ENCODE results near the gene ARPP19. TPM values are rescaled to one million over a fixed set of nuclear protein-coding genes. Genes with fewer than 3 reads are reported as not detected.
"Not testable (repeated sequence)": the region's sequence is repeated elsewhere in the genome, so short reads cannot be mapped to it uniquely, and the experiment has no call there.

ARPP19 gene
- total RNA-seq, 1 experiment from 2014 or later, result 163 TPM

- no peaks in the 10 kb centered on the region for H3K27me3 ChIP-seq (ENCODE audit: insufficient read depth, low read length)
- no peaks in the 10 kb centered on the region; a peak in 1 of 4 replicates for H3K36me3 ChIP-seq (ENCODE audit: control insufficient read depth in 1 of 2, insufficient read depth in 2 of 2, low read length in 2 of 2)
- H3K79me2 ChIP-seq (ENCODE audit: insufficient read depth, low read length), result peaks cover 70% of the 10 kb centered on the region
- H3K9ac ChIP-seq (ENCODE audit: low read length), result peak overlapping the region; percentile 99
- ChIA-PET CTCF (no interaction called here), RAD21 (ENCODE audit: low non-redundant PET in 1 of 2, low total read pairs in 2 of 2, uncharacterized antibody in 2 of 2, unreplicated experiment in 2 of 2) (no interaction called here), POLR2A (no interaction called here)
- ATAC-seq (no peak), DNase-seq (ENCODE audit: low read depth, low spot score) (no peak)
- no peaks in the 10 kb centered on the region for H3K9me2 ChIP-seq (ENCODE audit: insufficient read depth)
- peak overlapping the region; percentile 97 for H3K4me2 ChIP-seq (ENCODE audit: low read length)
- peaks cover 42% of the 10 kb centered on the region for H4K20me1 ChIP-seq (ENCODE audit: insufficient read depth)
- no peak overlapping the region for H2AFZ ChIP-seq (ENCODE audit: low read depth, low read length, poor library complexity, severe bottlenecking)
- intact Hi-C loops (cut with micrococcal nuclease), result loop anchor here (5.0 to 10.0 kb wide), 3 partner anchors 110 to 312 kb away; partner anchors contain the start of gene ATOSA
- no TSS peak for BruUV-seq (replicated peaks)
- H3K9me3 ChIP-seq (ENCODE audit: control insufficient read depth in 1 of 2, insufficient read depth in 1 of 2, low read depth in 1 of 2, low read length in 2 of 2), result no peaks in the 10 kb centered on the region
- H3K4me3 ChIP-seq (replicated peaks in 1 of 2; ENCODE audit: low read depth in 1 of 2, low read length in 2 of 2), result peak overlapping the region; percentile 91 to 98
- peaks cover 8 to 16% of the 10 kb centered on the region in 2 experiments for H3K4me1 ChIP-seq (ENCODE audit: control insufficient read depth in 1 of 2, insufficient read depth in 2 of 2, low read length in 2 of 2)
- TF ChIP-seq, protein P1, sequence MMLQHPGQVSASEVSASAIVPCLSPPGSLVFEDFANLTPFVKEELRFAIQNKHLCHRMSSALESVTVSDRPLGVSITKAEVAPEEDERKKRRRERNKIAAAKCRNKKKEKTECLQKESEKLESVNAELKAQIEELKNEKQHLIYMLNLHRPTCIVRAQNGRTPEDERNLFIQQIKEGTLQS (IDR thresholded peaks at IDR 0.05), result no peak
- TF ChIP-seq TCF7L2 (IDR thresholded peaks at IDR 0.05; ENCODE audit: borderline replicate concordance, extremely low read depth, insufficient read depth, insufficient read length), result no peak
- no peak for TF ChIP-seq ZNF274 (IDR thresholded peaks at IDR 0.05; ENCODE audit: low read depth, low read length)
- no peak for TF ChIP-seq CBX3 (IDR thresholded peaks at IDR 0.05; ENCODE audit: low read depth)
- no peak for TF ChIP-seq RAD21 (IDR thresholded peaks at IDR 0.05; ENCODE audit: low read depth)
- TF ChIP-seq SRF (IDR thresholded peaks at IDR 0.05; ENCODE audit: low read depth), result no peak
- no peak for TF ChIP-seq MAX (IDR thresholded peaks at IDR 0.05)
- TF ChIP-seq YY1 (IDR thresholded peaks at IDR 0.05; ENCODE audit: extremely low read depth, insufficient replicate concordance, low read depth, low read length), result no peak
- TF ChIP-seq EGR1 (IDR thresholded peaks at IDR 0.05; ENCODE audit: low read depth), result no peak
- TF ChIP-seq EZH2phosphoT487 (IDR thresholded peaks at IDR 0.05; ENCODE audit: borderline replicate concordance), result no peak
- TF ChIP-seq, protein P2, sequence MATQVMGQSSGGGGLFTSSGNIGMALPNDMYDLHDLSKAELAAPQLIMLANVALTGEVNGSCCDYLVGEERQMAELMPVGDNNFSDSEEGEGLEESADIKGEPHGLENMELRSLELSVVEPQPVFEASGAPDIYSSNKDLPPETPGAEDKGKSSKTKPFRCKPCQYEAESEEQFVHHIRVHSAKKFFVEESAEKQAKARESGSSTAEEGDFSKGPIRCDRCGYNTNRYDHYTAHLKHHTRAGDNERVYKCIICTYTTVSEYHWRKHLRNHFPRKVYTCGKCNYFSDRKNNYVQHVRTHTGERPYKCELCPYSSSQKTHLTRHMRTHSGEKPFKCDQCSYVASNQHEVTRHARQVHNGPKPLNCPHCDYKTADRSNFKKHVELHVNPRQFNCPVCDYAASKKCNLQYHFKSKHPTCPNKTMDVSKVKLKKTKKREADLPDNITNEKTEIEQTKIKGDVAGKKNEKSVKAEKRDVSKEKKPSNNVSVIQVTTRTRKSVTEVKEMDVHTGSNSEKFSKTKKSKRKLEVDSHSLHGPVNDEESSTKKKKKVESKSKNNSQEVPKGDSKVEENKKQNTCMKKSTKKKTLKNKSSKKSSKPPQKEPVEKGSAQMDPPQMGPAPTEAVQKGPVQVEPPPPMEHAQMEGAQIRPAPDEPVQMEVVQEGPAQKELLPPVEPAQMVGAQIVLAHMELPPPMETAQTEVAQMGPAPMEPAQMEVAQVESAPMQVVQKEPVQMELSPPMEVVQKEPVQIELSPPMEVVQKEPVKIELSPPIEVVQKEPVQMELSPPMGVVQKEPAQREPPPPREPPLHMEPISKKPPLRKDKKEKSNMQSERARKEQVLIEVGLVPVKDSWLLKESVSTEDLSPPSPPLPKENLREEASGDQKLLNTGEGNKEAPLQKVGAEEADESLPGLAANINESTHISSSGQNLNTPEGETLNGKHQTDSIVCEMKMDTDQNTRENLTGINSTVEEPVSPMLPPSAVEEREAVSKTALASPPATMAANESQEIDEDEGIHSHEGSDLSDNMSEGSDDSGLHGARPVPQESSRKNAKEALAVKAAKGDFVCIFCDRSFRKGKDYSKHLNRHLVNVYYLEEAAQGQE (IDR thresholded peaks at IDR 0.05; ENCODE audit: low read depth), result no peak
- H3K27ac ChIP-seq (ENCODE audit: low read depth, low read length), result no peak overlapping the region
Observed at GRCh38 chr15:52566889-52567288, 1.9 kb downstream of the ARPP19 start.

- H3K4me3 ChIP-seq (replicated peaks in 1 of 2; ENCODE audit: low read depth in 1 of 2, low read length in 2 of 2); CTCF ChIA-PET; POLR2A ChIA-PET; BruUV-seq (replicated peaks); H3K4me2 ChIP-seq (ENCODE audit: low read length); ATAC-seq; H3K9ac ChIP-seq (ENCODE audit: low read length); DNase-seq (ENCODE audit: low read depth, low spot score); H3K27me3 ChIP-seq (ENCODE audit: insufficient read depth, low read length); RAD21 ChIA-PET (ENCODE audit: low non-redundant PET in 1 of 2, low total read pairs in 2 of 2, uncharacterized antibody in 2 of 2, unreplicated experiment in 2 of 2); H3K27ac ChIP-seq (ENCODE audit: low read depth, low read length); H3K9me2 ChIP-seq (ENCODE audit: insufficient read depth); H2AFZ ChIP-seq (ENCODE audit: low read depth, low read length, poor library complexity, severe bottlenecking); H3K36me3 ChIP-seq (ENCODE audit: control insufficient read depth in 1 of 2, insufficient read depth in 2 of 2, low read length in 2 of 2); H3K9me3 ChIP-seq (ENCODE audit: control insufficient read depth in 1 of 2, insufficient read depth in 1 of 2, low read depth in 1 of 2, low read length in 2 of 2): not testable (repeated sequence)
- intact Hi-C loops (cut with micrococcal nuclease), result loop anchor here (5.0 to 10.0 kb wide), 3 partner anchors 112 to 311 kb away; partner anchors contain the start of gene ATOSA
- Histone ChIP-seq H4K20me1 (ENCODE audit: insufficient read depth) (peaks cover 52% of the 10 kb centered on the region), H3K79me2 (ENCODE audit: insufficient read depth, low read length) (peaks cover 82% of the 10 kb centered on the region), H3K4me1 (ENCODE audit: control insufficient read depth in 1 of 2, insufficient read depth in 2 of 2, low read length in 2 of 2) (peaks cover 8 to 16% of the 10 kb centered on the region in 2 experiments)
Observed at GRCh38 chr15:52565417-52566358, 3.1 kb downstream of the ARPP19 start.

All from HCT116 (cell line).